Nephron (organoid): ENCODE results near the gene TMEM219.

Experiments
- H3K27ac Mint-ChIP-seq, 3 experiments: 2 replicates each; pipeline ENCODE4 v1.8.0; 2020; ENCODE audit warnings: mixed read lengths in 3 of 3, mild to moderate bottlenecking in 2 of 3, moderate library complexity in 1 of 3
- H3K27me3 Mint-ChIP-seq: 2 replicates; pipeline ENCODE4 v1.8.0; 2021; ENCODE audit warnings: low read depth, mild to moderate bottlenecking, moderate library complexity, mixed read lengths
- H3K36me3 Mint-ChIP-seq: 2 replicates; pipeline ENCODE4 v1.8.0; 2020; ENCODE audit warnings: low read depth, mixed read lengths
- H3K4me1 Mint-ChIP-seq: 2 replicates; pipeline ENCODE4 v1.8.0; 2020; ENCODE audit warnings: mixed read lengths
- H3K4me3 Mint-ChIP-seq, 3 experiments: 2 replicates each; pipeline ENCODE4 v1.8.0; 2020; ENCODE audit warnings: mild to moderate bottlenecking in 3 of 3, mixed read lengths in 3 of 3, moderate library complexity in 2 of 3
- H3K9me3 Mint-ChIP-seq: 2 replicates; pipeline ENCODE4 v1.8.0; 2020; ENCODE audit warnings: mixed read lengths
- TF ChIP-seq, protein P1 (sequence below), 3 experiments: fragments of 200-600 bp; sonication (generic); IDR thresholded peaks; one replicate each; pipeline ENCODE4 v1.5.0; 2021; ENCODE audit warnings: antibody characterized with exemption in 3 of 3; ENCODE audit not compliant: unreplicated experiment in 3 of 3

TMEM219 gene

DNA sequence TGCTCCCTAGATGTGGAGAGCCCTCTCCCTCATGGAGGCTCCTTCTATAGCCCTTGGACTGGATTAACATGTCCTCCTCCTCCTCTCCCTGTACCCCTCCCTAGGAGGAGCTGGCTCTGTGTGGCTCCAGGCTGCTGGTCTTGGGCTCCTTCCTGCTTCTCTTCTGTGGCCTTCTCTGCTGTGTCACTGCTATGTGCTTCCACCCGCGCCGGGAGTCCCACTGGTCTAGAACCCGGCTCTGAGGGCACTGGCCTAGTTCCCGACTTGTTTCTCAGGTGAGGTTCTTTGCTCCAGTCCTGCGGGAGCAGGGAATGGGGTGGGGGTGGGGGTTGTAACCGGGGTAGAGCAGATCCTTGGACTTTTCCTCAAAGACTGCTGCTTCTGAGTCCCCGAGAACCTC lies 9.4 kb downstream of the TMEM219 start:
- Mint-ChIP-seq H3K27me3 (no peaks in the 10 kb centered on the region), H3K4me3 (no peak overlapping the region), H3K36me3 (peaks cover 43% of the 10 kb centered on the region), H3K9me3 (peaks cover 5% of the 10 kb centered on the region), H3K4me1 (peaks cover 17% of the 10 kb centered on the region), H3K27ac (peak overlapping the region in 1 of 3 experiments; percentile 34)
- TF ChIP-seq, protein P1, sequence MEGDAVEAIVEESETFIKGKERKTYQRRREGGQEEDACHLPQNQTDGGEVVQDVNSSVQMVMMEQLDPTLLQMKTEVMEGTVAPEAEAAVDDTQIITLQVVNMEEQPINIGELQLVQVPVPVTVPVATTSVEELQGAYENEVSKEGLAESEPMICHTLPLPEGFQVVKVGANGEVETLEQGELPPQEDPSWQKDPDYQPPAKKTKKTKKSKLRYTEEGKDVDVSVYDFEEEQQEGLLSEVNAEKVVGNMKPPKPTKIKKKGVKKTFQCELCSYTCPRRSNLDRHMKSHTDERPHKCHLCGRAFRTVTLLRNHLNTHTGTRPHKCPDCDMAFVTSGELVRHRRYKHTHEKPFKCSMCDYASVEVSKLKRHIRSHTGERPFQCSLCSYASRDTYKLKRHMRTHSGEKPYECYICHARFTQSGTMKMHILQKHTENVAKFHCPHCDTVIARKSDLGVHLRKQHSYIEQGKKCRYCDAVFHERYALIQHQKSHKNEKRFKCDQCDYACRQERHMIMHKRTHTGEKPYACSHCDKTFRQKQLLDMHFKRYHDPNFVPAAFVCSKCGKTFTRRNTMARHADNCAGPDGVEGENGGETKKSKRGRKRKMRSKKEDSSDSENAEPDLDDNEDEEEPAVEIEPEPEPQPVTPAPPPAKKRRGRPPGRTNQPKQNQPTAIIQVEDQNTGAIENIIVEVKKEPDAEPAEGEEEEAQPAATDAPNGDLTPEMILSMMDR (IDR thresholded peaks at IDR 0.05; ENCODE audit: unreplicated experiment in 3 of 3), result no peak

DNA sequence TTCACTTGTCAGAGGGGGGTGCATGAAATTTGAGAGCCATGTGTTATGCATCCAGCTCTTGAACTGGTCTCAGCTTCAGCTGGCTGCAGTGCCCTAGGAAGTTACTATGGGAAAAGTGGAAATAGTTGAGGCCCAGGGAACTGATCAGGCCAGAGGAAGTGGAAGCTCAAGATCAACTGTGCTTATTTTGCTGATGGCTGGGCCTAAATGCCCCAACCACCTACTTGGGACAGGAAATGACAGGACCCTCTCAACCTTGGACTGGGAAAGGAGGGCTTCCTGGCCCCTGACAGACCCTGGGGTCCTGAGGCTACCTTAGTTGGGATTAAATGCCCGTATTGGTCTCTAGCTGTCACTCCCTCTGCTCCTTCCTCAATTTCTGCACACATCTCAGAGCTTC lies 10.6 kb downstream of the TMEM219 start:
- TF ChIP-seq, protein P1 (IDR thresholded peaks at IDR 0.05; ENCODE audit: unreplicated experiment in 3 of 3), result no peak
- Mint-ChIP-seq H3K9me3 (peaks cover 5% of the 10 kb centered on the region), H3K4me3 (peak overlapping the region in 1 of 3 experiments; percentile 96), H3K4me1 (peaks cover 27% of the 10 kb centered on the region), H3K27me3 (no peaks in the 10 kb centered on the region), H3K27ac (no peak overlapping the region), H3K36me3 (peaks cover 43% of the 10 kb centered on the region)

DNA sequence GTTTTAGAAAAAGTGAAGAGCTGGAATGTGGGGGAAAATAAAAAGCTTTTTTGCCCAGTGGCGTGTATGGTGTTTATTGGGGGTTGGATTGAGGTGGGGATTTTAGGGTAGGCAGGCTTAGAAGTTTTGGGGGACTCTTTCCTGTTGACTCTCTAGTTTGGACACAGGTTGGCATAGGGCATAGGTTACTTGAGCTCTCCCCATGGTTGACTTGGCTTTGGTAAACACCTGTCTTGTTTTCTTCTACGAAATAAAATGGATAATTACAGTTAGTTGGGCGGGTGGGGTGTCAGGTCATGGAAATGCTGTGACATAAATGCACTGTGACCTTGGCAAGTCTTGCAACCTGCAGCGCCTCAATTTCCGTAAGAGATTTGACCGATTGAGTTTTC lies 11.1 kb downstream of the TMEM219 start:
- H3K4me3 Mint-ChIP-seq, result peak overlapping the region; percentile 95 to 100 (median 96)
- H3K4me1 Mint-ChIP-seq, result peaks cover 27% of the 10 kb centered on the region
- TF ChIP-seq, protein P1 (IDR thresholded peaks at IDR 0.05; ENCODE audit: unreplicated experiment in 3 of 3), result no peak
- H3K36me3 Mint-ChIP-seq, result peaks cover 44% of the 10 kb centered on the region
- peaks cover 5% of the 10 kb centered on the region for H3K9me3 Mint-ChIP-seq
- H3K27ac Mint-ChIP-seq, result peak overlapping the region; percentile 72 to 97 (median 95)
- H3K27me3 Mint-ChIP-seq, result no peaks in the 10 kb centered on the region

DNA sequence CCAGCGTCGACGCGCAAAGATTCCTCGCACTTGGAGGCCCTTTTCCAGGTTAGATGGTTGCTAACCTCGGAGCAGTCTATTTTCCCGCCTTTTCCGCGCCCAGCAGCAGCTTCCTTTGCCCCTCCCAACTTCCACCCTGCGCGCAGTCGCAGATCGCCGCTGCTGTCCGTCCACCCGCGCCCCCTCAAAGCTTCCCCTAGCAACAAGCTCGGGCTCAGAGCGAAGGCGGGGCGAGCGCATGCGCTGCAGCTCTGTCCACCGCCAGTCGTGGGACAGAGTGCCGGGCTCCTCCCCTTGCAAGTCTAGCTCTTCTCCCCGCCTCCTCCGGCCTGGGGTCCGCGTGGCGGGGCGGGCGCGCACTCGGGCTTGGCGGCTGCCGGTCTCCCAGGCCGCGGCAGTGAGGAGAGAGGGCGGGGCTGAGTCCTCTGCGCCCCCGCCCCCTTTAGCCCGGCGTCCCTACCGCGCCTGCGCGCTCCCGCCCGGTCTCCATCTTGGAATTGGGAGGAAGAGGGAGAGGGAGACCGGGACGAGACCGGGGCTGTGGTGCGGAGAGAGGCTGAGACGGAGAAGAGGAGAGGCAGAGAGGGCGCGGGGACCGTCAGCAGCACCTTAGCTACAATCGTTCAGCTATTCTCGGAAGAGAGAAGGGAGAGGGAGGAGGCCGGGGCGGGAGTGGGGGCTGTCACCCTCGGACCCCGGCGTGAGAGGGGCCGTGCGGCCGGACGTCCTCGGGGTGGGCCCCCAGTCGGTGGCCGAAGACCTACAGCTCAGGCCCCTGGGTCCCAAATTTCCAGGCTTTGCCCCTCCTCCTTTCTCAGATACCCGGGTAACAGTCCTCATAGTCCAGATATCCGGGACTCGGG lies 11.7 kb downstream of the TMEM219 start, which contains the start of gene TAOK2:
Gene TAOK2 (plus strand): TSS at position 485 of the 863 bp plus-strand sequence. CDS start 3,905 bp downstream, outside the sequence.
- TF ChIP-seq, protein P1 (IDR thresholded peaks at IDR 0.05; ENCODE audit: unreplicated experiment in 3 of 3), result no peak
- no peaks in the 10 kb centered on the region for H3K27me3 Mint-ChIP-seq
- peak within 1 kb of the TSS; percentile 95 to 100 (median 96) for H3K4me3 Mint-ChIP-seq
- peaks cover 27% of the 10 kb centered on the region for H3K4me1 Mint-ChIP-seq
- H3K9me3 Mint-ChIP-seq, result peaks cover 5% of the 10 kb centered on the region
- H3K27ac Mint-ChIP-seq, result peak within 1 kb of the TSS; percentile 73 to 97 (median 95)
- peaks cover 44% of the 10 kb centered on the region for H3K36me3 Mint-ChIP-seq

DNA sequence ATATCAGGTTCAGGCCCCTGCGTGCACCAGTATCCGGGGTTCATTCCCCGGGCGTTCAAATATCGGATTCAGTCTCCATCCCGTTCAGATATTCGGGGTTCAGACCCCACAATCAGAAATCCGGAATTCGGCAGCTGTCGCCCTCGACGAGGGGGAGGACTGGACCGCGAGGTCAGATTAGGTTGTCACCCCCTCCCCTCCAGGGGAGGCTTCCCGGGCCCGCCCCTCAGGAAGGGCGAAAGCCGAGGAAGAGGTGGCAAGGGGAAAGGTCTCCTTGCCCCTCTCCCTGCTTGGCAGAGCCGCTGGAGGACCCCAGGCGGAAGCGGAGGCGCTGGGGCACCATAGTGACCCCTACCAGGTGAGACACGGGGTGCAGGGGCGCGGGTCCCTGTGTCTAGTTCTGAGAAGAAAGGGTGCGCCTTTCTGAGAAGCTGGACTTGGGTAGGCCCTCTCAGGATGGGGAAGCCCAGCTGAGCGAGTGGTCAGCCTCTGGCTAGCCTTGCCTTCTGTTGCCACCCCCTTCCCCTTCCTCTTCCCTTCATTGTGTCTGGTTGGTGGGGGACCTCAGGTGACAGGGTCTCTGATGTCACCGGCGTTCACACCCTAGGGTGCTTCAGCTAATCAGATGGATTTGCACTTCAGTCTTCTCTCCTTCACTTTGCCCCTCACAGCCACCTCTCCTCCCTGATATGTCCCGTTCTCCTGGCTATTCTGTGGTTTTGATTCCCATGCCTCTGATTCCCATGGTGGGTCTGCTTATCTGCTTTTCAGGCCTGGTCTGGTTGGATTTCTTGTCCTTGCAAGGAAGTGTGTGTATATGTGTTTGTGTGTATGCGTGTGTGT lies 12.6 kb downstream of the TMEM219 start:
- peaks cover 27% of the 10 kb centered on the region for H3K4me1 Mint-ChIP-seq
- peaks cover 46% of the 10 kb centered on the region for H3K36me3 Mint-ChIP-seq
- H3K4me3 Mint-ChIP-seq, result peak overlapping the region; percentile 95 to 100 (median 96)

More for the DNA sequence above, 12.6 kb downstream of the TMEM219 start:
- TF ChIP-seq, protein P1 (IDR thresholded peaks at IDR 0.05; ENCODE audit: unreplicated experiment in 3 of 3), result no peak
- Mint-ChIP-seq H3K9me3 (peaks cover 5% of the 10 kb centered on the region), H3K27me3 (no peaks in the 10 kb centered on the region), H3K27ac (peak overlapping the region; percentile 73 to 97 (median 95))
